HCT116 (cell line): ENCODE results near the gene PKD2L2. TPM values are rescaled to one million over a fixed set of nuclear protein-coding genes. Genes with fewer than 3 reads are reported as not detected.

Experiments used
- ATAC-seq: fragments of 200-7000 bp; cut with Tn5 transposase; 2 replicates; pipeline ENCODE4 v1.9.1; 2020; ENCODE audit warnings: mild to moderate bottlenecking, moderate library complexity
- Bru-seq: library from RNA; stranded (reverse); fragments of 400-500 nt; gene quantifications from one replicate; lab custom pipeline; 2021; lab: Mats Ljungman, UMichigan
- BruChase-seq, 2 experiments: library from RNA; stranded (reverse); fragments of 400-500 nt; gene quantifications; one replicate each; lab custom pipeline; 2021; lab: Mats Ljungman, UMichigan
- BruUV-seq: library from RNA; stranded (reverse); fragments of 400-500 nt; replicated peaks from 2 replicates; lab custom pipeline; 2021; lab: Mats Ljungman, UMichigan
- CTCF ChIA-PET: fragments of 300-600 bp; sonication (Branson Sonifier 250); formaldehyde crosslinking; loops from one replicate; lab custom pipeline; 2021; ENCODE audit warnings: antibody characterized with exemption; lab: Charles Lee
- POLR2A ChIA-PET: fragments of 300-600, 350-600 bp; sonication (Branson Sonifier 250); formaldehyde crosslinking; loops from one replicate; lab custom pipeline; 2021; ENCODE audit warnings: antibody characterized with exemption; lab: Charles Lee
- RAD21 ChIA-PET, 2 experiments: fragments of 300-600 bp; sonication (Branson Sonifier 250); formaldehyde crosslinking; loops; one replicate each; lab custom pipeline; 2023; ENCODE audit warnings: low total read pairs in 2 of 2; ENCODE audit not compliant: uncharacterized antibody in 2 of 2, unreplicated experiment in 2 of 2, low non-redundant PET in 1 of 2; lab: Charles Lee
- DNase-seq: peaks from one replicate; pipeline ENCODE4 v3.0.0-alpha.2; 2010; ENCODE audit warnings: low read depth, low spot score
- H2AFZ ChIP-seq: fragments of 200-600 bp; shearing (Covaris generic), sonication (generic); 2 replicates; pipeline ENCODE4 v1.6.1; 2017; ENCODE audit warnings: low read depth, mixed run types, mixed read lengths, antibody characterized with exemption, low read length; ENCODE audit not compliant: poor library complexity, severe bottlenecking
- H3K27ac ChIP-seq: 2 replicates; pipeline ENCODE4 v1.5.1; 2012; ENCODE audit warnings: low read depth, low read length
- H3K27me3 ChIP-seq: fragments of 200-600 bp; sonication (generic); 2 replicates; pipeline ENCODE4 v1.6.1; 2016; ENCODE audit warnings: mixed run types, low read length, mixed read lengths; ENCODE audit not compliant: insufficient read depth
- H3K36me3 ChIP-seq, 2 experiments: fragments of 200-500 bp in 1 of 2; fragments of 200-600 bp in 1 of 2; sonication (Bioruptor generic) in 1 of 2; sonication (generic) in 1 of 2; 2 replicates each; pipeline versions ENCODE4 v1.5.1 to v1.6.1; 2014 to 2016; ENCODE audit warnings: low read length in 2 of 2, inconsistent platforms in 1 of 2, mixed read lengths in 1 of 2, mixed run types in 1 of 2; ENCODE audit not compliant: insufficient read depth in 2 of 2, control insufficient read depth in 1 of 2
- H3K4me1 ChIP-seq, 2 experiments: fragments of 200-600 bp in 1 of 2; sonication (generic) in 1 of 2; 2 replicates each; pipeline versions ENCODE4 v1.5.1 to v1.6.1; 2012 to 2017; ENCODE audit warnings: low read length in 2 of 2, inconsistent platforms in 1 of 2, mild to moderate bottlenecking in 1 of 2, mixed read lengths in 1 of 2, mixed run types in 1 of 2, moderate library complexity in 1 of 2; ENCODE audit not compliant: insufficient read depth in 2 of 2, control insufficient read depth in 1 of 2
- H3K4me2 ChIP-seq: fragments of 200-600 bp; sonication (generic); 2 replicates; pipeline ENCODE4 v1.6.1; 2017; ENCODE audit warnings: mixed run types, low read length, mixed read lengths
- H3K4me3 ChIP-seq, 2 experiments: fragments of 200-600 bp in 1 of 2; sonication (generic) in 1 of 2; replicated peaks in 1 of 2; 2 replicates each; pipeline ENCODE4 v1.5.1; 2011 to 2016; ENCODE audit warnings: low read length in 2 of 2, control low read depth in 1 of 2, low read depth in 1 of 2, mild to moderate bottlenecking in 1 of 2, mixed read lengths in 1 of 2, mixed run types in 1 of 2
- H3K79me2 ChIP-seq: fragments of 200-600 bp; sonication (generic); 2 replicates; pipeline ENCODE4 v1.6.1; 2017; ENCODE audit warnings: mild to moderate bottlenecking, mixed run types, low read length, moderate library complexity, mixed read lengths; ENCODE audit not compliant: insufficient read depth
- H3K9ac ChIP-seq: fragments of 200-600 bp; sonication (generic); 2 replicates; pipeline ENCODE4 v1.6.1; 2016; ENCODE audit warnings: low read length, mixed read lengths
- H3K9me2 ChIP-seq: fragments of 200-600 bp; sonication (generic), shearing (Covaris generic); 2 replicates; pipeline ENCODE4 v1.6.1; 2017; ENCODE audit warnings: mixed run types, mild to moderate bottlenecking, moderate library complexity; ENCODE audit not compliant: insufficient read depth
- H3K9me3 ChIP-seq, 2 experiments: fragments of 200-500 bp in 1 of 2; fragments of 200-600 bp in 1 of 2; sonication (Bioruptor generic) in 1 of 2; sonication (generic) in 1 of 2; 2 replicates each; pipeline ENCODE4 v1.6.1; 2014 to 2017; ENCODE audit warnings: low read length in 2 of 2, mixed read lengths in 2 of 2, inconsistent platforms in 1 of 2, low read depth in 1 of 2, mild to moderate bottlenecking in 1 of 2, mixed run types in 1 of 2, moderate library complexity in 1 of 2; ENCODE audit not compliant: control insufficient read depth in 1 of 2, insufficient read depth in 1 of 2
- H4K20me1 ChIP-seq: fragments of 200-600 bp; sonication (generic), shearing (Covaris generic); 2 replicates; pipeline ENCODE4 v1.6.1; 2017; ENCODE audit warnings: mixed run types, mild to moderate bottlenecking, moderate library complexity; ENCODE audit not compliant: insufficient read depth
- CBX3 ChIP-seq: IDR thresholded peaks from 2 replicates; pipeline ENCODE4 v1.6.1; 2012; ENCODE audit warnings: low read depth
- CEBPB ChIP-seq: IDR thresholded peaks from 2 replicates; pipeline ENCODE4 v1.6.1; 2012; ENCODE audit warnings: low read depth
- ELF1 ChIP-seq: IDR thresholded peaks from 2 replicates; pipeline ENCODE4 v1.6.1; 2012; ENCODE audit warnings: low read depth, borderline replicate concordance
- POLR2AphosphoS5 ChIP-seq: IDR thresholded peaks from 2 replicates; pipeline ENCODE4 v1.6.1; 2011; ENCODE audit warnings: mild to moderate bottlenecking, low read depth, low read length, moderate library complexity
- SIN3A ChIP-seq: IDR thresholded peaks from 2 replicates; pipeline ENCODE4 v1.6.1; 2012; ENCODE audit warnings: low read depth
- SP1 ChIP-seq: IDR thresholded peaks from 2 replicates; pipeline ENCODE4 v1.6.1; 2012; ENCODE audit warnings: low read depth
- SRF ChIP-seq: IDR thresholded peaks from 2 replicates; pipeline ENCODE4 v1.6.1; 2012; ENCODE audit warnings: low read depth
- YY1 ChIP-seq: IDR thresholded peaks from 2 replicates; pipeline ENCODE4 v1.6.1; 2011; ENCODE audit warnings: low read length, low read depth, moderate library complexity, mild to moderate bottlenecking; ENCODE audit not compliant: insufficient replicate concordance; ENCODE audit errors: extremely low read depth
- intact Hi-C: fragments of 100-400 bp; cut with micrococcal nuclease; formaldehyde crosslinking; loops from 2 replicates; pipeline ENCODE4 v1.10.0; 2022
- long read RNA-seq: library from polyadenylated mRNA; unstranded; transcript quantifications from one replicate; pipeline ENCODE4 v2.0.0, GENCODE V29; 2021; ENCODE audit not compliant: unreplicated experiment
- polyA plus RNA-seq: library from polyadenylated mRNA; unstranded; fragments of >200 nt; gene quantifications from 2 replicates; pipeline ENCODE4 v1.2.1, GENCODE V29; 2012; ENCODE audit warnings: missing spikeins
- total RNA-seq: library from RNA; stranded (reverse); gene quantifications from one replicate; pipeline ENCODE4 v1.2.1, GENCODE V29; 2021; ENCODE audit not compliant: unreplicated experiment

Gene PKD2L2
- not detected for total RNA-seq
- polyA plus RNA-seq: not detected in 2 replicates
- Bru-seq, nascent RNA: not detected
- BruChase-seq, experiment 1, labeled RNA remaining after a 6-hour chase: percentile 4 among the genes with signal in this experiment
- BruChase-seq, experiment 2, labeled RNA remaining after a 2-hour chase: not detected
- long read RNA-seq: 0 reads

DNA sequence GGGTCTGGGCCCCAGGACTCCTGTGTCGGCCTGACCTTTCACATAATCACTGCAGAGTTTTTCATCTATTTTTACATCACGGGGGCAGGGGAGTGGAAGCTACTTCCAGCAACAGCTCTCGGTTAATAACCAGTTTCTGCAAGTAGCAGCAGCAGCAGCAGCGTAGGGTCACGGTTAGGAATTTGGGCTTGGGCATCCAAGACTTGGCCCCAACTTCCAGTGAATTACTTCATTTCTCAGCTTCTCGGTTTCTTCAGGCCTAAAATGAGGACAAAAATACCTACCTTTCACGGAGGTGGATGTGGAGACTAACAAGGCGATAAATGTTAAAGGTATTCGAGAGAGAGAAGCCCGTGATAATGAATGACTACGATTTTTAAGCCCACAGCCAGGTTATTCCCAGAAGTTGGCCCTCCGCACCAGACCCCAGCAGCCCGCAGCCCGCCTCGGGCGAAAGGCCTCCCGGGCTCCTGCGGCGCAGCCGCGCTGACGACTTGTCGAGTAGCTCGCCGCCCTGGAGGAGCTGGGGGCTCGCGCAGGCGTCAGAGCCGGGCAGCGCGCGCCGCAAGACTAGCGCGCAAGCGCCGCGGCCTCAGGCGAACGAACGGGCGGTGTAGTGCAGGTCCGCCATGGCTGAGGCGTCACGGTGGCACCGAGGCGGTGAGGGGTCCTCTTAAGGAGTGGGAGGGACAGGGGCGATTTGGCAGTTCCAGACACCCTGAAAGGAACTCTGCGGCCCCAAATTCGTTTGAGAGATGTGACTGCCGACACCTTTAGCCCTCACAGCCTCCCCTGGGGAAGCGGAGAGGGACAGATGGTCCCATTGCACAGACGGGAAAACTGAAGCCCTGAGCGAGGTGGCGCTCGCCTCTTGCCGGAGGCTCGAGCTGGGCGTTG, at the start of gene PKD2L2:
Gene PKD2L2, plus strand, starts transcription at position 595 of the 897 bp plus-strand sequence. Its CDS starts 35 bp downstream, at position 630.
- no peak within 1 kb of the TSS for H3K9ac ChIP-seq
- no peak within 1 kb of the TSS for H2AFZ ChIP-seq
- RAD21 ChIA-PET: no interaction called here
- no peaks in the 10 kb centered on the region for H3K27me3 ChIP-seq
- no peaks in the 10 kb centered on the region for H3K4me1 ChIP-seq
- H3K9me2 ChIP-seq: no peaks in the 10 kb centered on the region
- no peak within 1 kb of the TSS for H3K4me3 ChIP-seq
- intact Hi-C loops: no loop called here
- TF ChIP-seq YY1 (no peak), SP1 (no peak), SRF (no peak)
- TF ChIP-seq, all 23 proteins: peak for 0
- no TSS peak for BruUV-seq
- POLR2A ChIA-PET: no interaction called here
- H3K27ac ChIP-seq: no peak within 1 kb of the TSS
- CTCF ChIA-PET: no interaction called here
- no peaks in the 10 kb centered on the region for H3K79me2 ChIP-seq
- H3K4me2 ChIP-seq: no peak within 1 kb of the TSS
- no peaks in the 10 kb centered on the region for H3K36me3 ChIP-seq
- DNase-seq (no peak), ATAC-seq (no peak)
- H3K9me3 ChIP-seq: no peaks in the 10 kb centered on the region
- no peaks in the 10 kb centered on the region for H4K20me1 ChIP-seq

DNA sequence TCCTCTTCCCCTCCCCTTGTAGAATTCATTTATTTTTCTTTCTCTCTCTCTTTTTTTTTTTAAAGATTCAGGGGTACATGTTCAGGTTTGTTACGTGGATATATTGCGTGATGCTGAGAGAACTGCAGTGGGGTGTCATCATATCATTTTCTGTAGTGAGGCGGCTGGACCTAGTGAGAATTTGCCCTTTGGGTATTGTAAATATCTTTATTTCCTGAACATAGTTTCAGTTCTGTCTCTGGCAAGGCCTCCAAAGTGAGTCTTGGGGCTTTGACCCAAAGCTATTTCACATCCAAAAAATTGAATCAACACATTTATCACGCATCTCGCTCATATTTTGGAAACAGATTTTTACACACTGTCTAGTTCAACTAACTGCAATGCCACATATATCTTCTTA, 47.0 kb upstream of the PKD2L2 start:
- no peaks in the 10 kb centered on the region for H3K36me3 ChIP-seq
- BruUV-seq: no TSS peak
- H3K4me1 ChIP-seq: peaks cover 0 to 5% of the 10 kb centered on the region in 2 experiments; a peak in 1 of 4 replicates
- no peaks in the 10 kb centered on the region for H3K27me3 ChIP-seq
- H3K4me2 ChIP-seq: no peak overlapping the region
- no peaks in the 10 kb centered on the region for H3K9me3 ChIP-seq
- RAD21 ChIA-PET: no interaction called here
- H3K9ac ChIP-seq: no peak overlapping the region
- no peak overlapping the region for H2AFZ ChIP-seq
- H3K27ac ChIP-seq: no peak overlapping the region
- TF ChIP-seq CEBPB (no peak), SIN3A (no peak), ELF1 (no peak), SP1 (no peak), CBX3 (no peak), POLR2AphosphoS5 (no peak)
- DNase-seq: no peak
- no peak overlapping the region for H3K4me3 ChIP-seq
- no peaks in the 10 kb centered on the region for H4K20me1 ChIP-seq
- ATAC-seq: no peak
- intact Hi-C loops: no loop called here
- CTCF ChIA-PET: interaction anchor here (1.0 kb wide), 1 partner anchor 63 kb away, joined by 3 read pairs; no protein-coding TSS in a partner anchor
- H3K9me2 ChIP-seq: no peaks in the 10 kb centered on the region
- no peaks in the 10 kb centered on the region for H3K79me2 ChIP-seq
- POLR2A ChIA-PET: no interaction called here
